ENCODE measurements around the gene GUCY2F.

GRCh38 chrX:109345856-109346255 lies 136.0 kb downstream of the GUCY2F start:
- TF ChIP-seq, protein P1, sequence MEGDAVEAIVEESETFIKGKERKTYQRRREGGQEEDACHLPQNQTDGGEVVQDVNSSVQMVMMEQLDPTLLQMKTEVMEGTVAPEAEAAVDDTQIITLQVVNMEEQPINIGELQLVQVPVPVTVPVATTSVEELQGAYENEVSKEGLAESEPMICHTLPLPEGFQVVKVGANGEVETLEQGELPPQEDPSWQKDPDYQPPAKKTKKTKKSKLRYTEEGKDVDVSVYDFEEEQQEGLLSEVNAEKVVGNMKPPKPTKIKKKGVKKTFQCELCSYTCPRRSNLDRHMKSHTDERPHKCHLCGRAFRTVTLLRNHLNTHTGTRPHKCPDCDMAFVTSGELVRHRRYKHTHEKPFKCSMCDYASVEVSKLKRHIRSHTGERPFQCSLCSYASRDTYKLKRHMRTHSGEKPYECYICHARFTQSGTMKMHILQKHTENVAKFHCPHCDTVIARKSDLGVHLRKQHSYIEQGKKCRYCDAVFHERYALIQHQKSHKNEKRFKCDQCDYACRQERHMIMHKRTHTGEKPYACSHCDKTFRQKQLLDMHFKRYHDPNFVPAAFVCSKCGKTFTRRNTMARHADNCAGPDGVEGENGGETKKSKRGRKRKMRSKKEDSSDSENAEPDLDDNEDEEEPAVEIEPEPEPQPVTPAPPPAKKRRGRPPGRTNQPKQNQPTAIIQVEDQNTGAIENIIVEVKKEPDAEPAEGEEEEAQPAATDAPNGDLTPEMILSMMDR (IDR thresholded peaks at IDR 0.05; ENCODE audit: low read depth, low read length, poor library complexity, severe bottlenecking) = no peak
- no peak for TF ChIP-seq EZH2phosphoT487 (IDR thresholded peaks at IDR 0.05; ENCODE audit: borderline replicate concordance, low read length)

All from DOHH2 (cell line).